Measurements from ENCODE around the gene CAMTA1.

- TF ChIP-seq CTCF (IDR thresholded peaks at IDR 0.05) = no peak
- no peak for TF ChIP-seq POLR2A (IDR thresholded peaks at IDR 0.05)
- no peak for TF ChIP-seq EP300 (IDR thresholded peaks at IDR 0.05)
Observed at GRCh38 chr1:7362947-7363346, 577.7 kb downstream of the CAMTA1 start.

Measured in stomach (tissue), 4 donors.